Measurements from ENCODE around the gene EEF1AKMT1. TPM values are rescaled to one million over a fixed set of nuclear protein-coding genes. Genes with fewer than 3 reads are reported as not detected.

EEF1AKMT1 gene
- total RNA-seq, 1 experiment from 2014 or later = 6.1 TPM

- Histone ChIP-seq H3K14ac (ENCODE audit: insufficient read depth, low read length) (no peak overlapping the region), H4K8ac (replicated peaks; ENCODE audit: insufficient read length, low read depth, low read length) (no peak overlapping the region), H2BK12ac (ENCODE audit: insufficient read length, low read depth, low read length) (no peak overlapping the region), H3K23me2 (ENCODE audit: insufficient read length, low read depth, low read length, poor library complexity, severe bottlenecking) (peaks cover 9% of the 10 kb centered on the region), H3K9me3 (ENCODE audit: control insufficient read depth, low read depth, low read length) (no peaks in the 10 kb centered on the region), H2BK20ac (ENCODE audit: low read depth, low read length, poor library complexity, severe bottlenecking) (no peak overlapping the region), H2BK5ac (ENCODE audit: insufficient read length, low read length) (no peak overlapping the region), H3K79me1 (ENCODE audit: insufficient read depth, low read depth, low read length, poor library complexity, severe bottlenecking) (no peaks in the 10 kb centered on the region), H3T11ph (ENCODE audit: low read length) (no peak overlapping the region), H3K23ac (ENCODE audit: insufficient read length, low read depth, low read length) (no peak overlapping the region), H3K4me2 (ENCODE audit: insufficient read depth, insufficient read length, low read length) (peak overlapping the region; percentile 55), H3K56ac (ENCODE audit: insufficient read length, low read depth, low read length) (no peak overlapping the region), H3K4me1 (ENCODE audit: insufficient read depth, low read length) (no peaks in the 10 kb centered on the region), H4K91ac (ENCODE audit: insufficient read length, low read depth, low read length) (no peak overlapping the region), H2AK5ac (ENCODE audit: insufficient read length, low read length) (no peak overlapping the region), H4K5ac (ENCODE audit: insufficient read length, low read depth, low read length) (no peak overlapping the region), H2BK15ac (ENCODE audit: low read depth, low read length) (no peak overlapping the region), H3K27ac (ENCODE audit: insufficient read length, low read depth, low read length) (no peak overlapping the region), H3K27me3 (ENCODE audit: insufficient read depth, low read length) (peaks cover 6% of the 10 kb centered on the region; the same call in 1 of the 2 replicates), H3K9ac (ENCODE audit: extremely low read depth, insufficient read length, low read length) (no peak overlapping the region), H2AFZ (ENCODE audit: low read length) (no peak overlapping the region), H3K4ac (ENCODE audit: low read depth, low read length) (no peak overlapping the region), H3K79me2 (ENCODE audit: insufficient read depth, low read length) (no peaks in the 10 kb centered on the region), H4K20me1 (ENCODE audit: control insufficient read depth, insufficient read depth, insufficient read length) (no peaks in the 10 kb centered on the region), H2BK120ac (ENCODE audit: low read depth, low read length, poor library complexity, severe bottlenecking) (no peak overlapping the region), H3K18ac (ENCODE audit: insufficient read length, low read depth, low read length) (no peak overlapping the region)
- Mint-ChIP-seq H3K9me3 (no peaks in the 10 kb centered on the region), H3K4me3 (peak overlapping the region; percentile 84 to 92), H3K4me1 (peaks cover 13% of the 10 kb centered on the region in 2 experiments), H3K27me3 (ENCODE audit: low read depth) (peaks cover 55% of the 10 kb centered on the region), H3K36me3 (ENCODE audit: insufficient read depth in 1 of 3, low read depth in 3 of 3) (no peaks in the 10 kb centered on the region; a peak in 1 of 7 replicates), H3K27ac (no peak overlapping the region)
- no CpG with 5 or more reads among the region's 9 CpGs for WGBS (ENCODE audit: extremely low coverage, insufficient read length, low lambda C conversion rate)
- DNase-seq = no peak
- TF ChIP-seq CTCF (conservative IDR thresholded peaks at IDR 0.05) = no peak
Measured at GRCh38 chr13:20702530-20702914, 71.2 kb downstream of the EEF1AKMT1 start.

All from H9 (cell line).